Mesenchymal stem cell (in vitro differentiated cells and primary cell): ENCODE results near the gene REL.
A peak's percentile ranks its signal among the peaks of the same experiment; 100 is the strongest.

Source experiments
- DNase-seq: peaks from one replicate; pipeline ENCODE4 v3.0.0-alpha.2; 2013
- H2AFZ ChIP-seq: one replicate; pipeline ENCODE4 v1.6.1; 2013; ENCODE audit warnings: low read depth, mild to moderate bottlenecking, control low read depth, inconsistent platforms, low read length, moderate library complexity
- H2AK5ac ChIP-seq: 2 replicates; pipeline ENCODE4 v1.6.1; 2013; ENCODE audit warnings: low read length, moderate library complexity, mild to moderate bottlenecking, inconsistent platforms; ENCODE audit not compliant: severe bottlenecking
- H2BK120ac ChIP-seq: one replicate; pipeline ENCODE4 v1.6.1; 2013; ENCODE audit warnings: low read depth, mild to moderate bottlenecking, inconsistent platforms, low read length, moderate library complexity
- H2BK12ac ChIP-seq, 2 experiments: one replicate each; pipeline ENCODE4 v1.6.1; 2013; ENCODE audit warnings: inconsistent platforms in 2 of 2, low read length in 2 of 2, mild to moderate bottlenecking in 2 of 2, moderate library complexity in 2 of 2, control low read depth in 1 of 2
- H2BK15ac ChIP-seq: one replicate; pipeline ENCODE4 v1.6.1; 2013; ENCODE audit warnings: mild to moderate bottlenecking, low read depth, inconsistent platforms; ENCODE audit not compliant: poor library complexity, severe bottlenecking
- H2BK5ac ChIP-seq: 2 replicates; pipeline ENCODE4 v1.6.1; 2013; ENCODE audit warnings: low read depth, mild to moderate bottlenecking, low read length, control low read depth, inconsistent platforms; ENCODE audit not compliant: poor library complexity, severe bottlenecking
- H3K14ac ChIP-seq, 2 experiments: one replicate each; pipeline ENCODE4 v1.6.1; 2013; ENCODE audit warnings: inconsistent platforms in 2 of 2, low read length in 2 of 2, control low read depth in 1 of 2, mild to moderate bottlenecking in 1 of 2, moderate library complexity in 1 of 2
- H3K18ac ChIP-seq, 2 experiments: one replicate each; pipeline ENCODE4 v1.6.1; 2013; ENCODE audit warnings: inconsistent platforms in 2 of 2, low read length in 2 of 2, control low read depth in 1 of 2, low read depth in 1 of 2, mild to moderate bottlenecking in 1 of 2
- H3K23ac ChIP-seq, 2 experiments: one replicate each; pipeline ENCODE4 v1.6.1; 2013; ENCODE audit warnings: inconsistent platforms in 2 of 2, low read length in 2 of 2, mild to moderate bottlenecking in 2 of 2, moderate library complexity in 2 of 2, control low read depth in 1 of 2
- H3K27ac ChIP-seq: 2 replicates; pipeline ENCODE4 v1.5.1; 2013; ENCODE audit warnings: mild to moderate bottlenecking, moderate library complexity, low read length, control low read depth, inconsistent platforms; ENCODE audit not compliant: poor library complexity, severe bottlenecking
- H3K27me3 ChIP-seq, 2 experiments: 2 replicates each; pipeline versions ENCODE4 v1.6.1 to v1.7.0; 2013; ENCODE audit warnings: low read length in 2 of 2, mild to moderate bottlenecking in 2 of 2, moderate library complexity in 2 of 2, control low read depth in 1 of 2, inconsistent platforms in 1 of 2; ENCODE audit not compliant: control insufficient read depth in 1 of 2, insufficient read depth in 1 of 2
- H3K36me3 ChIP-seq, 2 experiments: 2 replicates each; pipeline versions ENCODE4 v1.6.1 to v1.7.0; 2013; ENCODE audit warnings: low read length in 2 of 2, control low read depth in 1 of 2, inconsistent platforms in 1 of 2, low read depth in 1 of 2, mild to moderate bottlenecking in 1 of 2; ENCODE audit not compliant: insufficient read depth in 2 of 2, control insufficient read depth in 1 of 2
- H3K4ac ChIP-seq, 2 experiments: one replicate each; pipeline ENCODE4 v1.6.1; 2013; ENCODE audit warnings: inconsistent platforms in 2 of 2, low read length in 2 of 2, mild to moderate bottlenecking in 2 of 2, moderate library complexity in 2 of 2, control low read depth in 1 of 2, low read depth in 1 of 2
- H3K4me1 ChIP-seq: 2 replicates; pipeline ENCODE4 v1.6.1; 2013; ENCODE audit warnings: low read depth, low read length, control low read depth; ENCODE audit not compliant: control insufficient read depth, insufficient read depth
- H3K4me2 ChIP-seq: 2 replicates; pipeline ENCODE4 v1.6.1; 2013; ENCODE audit warnings: low read length, mild to moderate bottlenecking, inconsistent platforms; ENCODE audit not compliant: poor library complexity, severe bottlenecking
- H3K4me3 ChIP-seq, 2 experiments: 2 replicates each; pipeline versions ENCODE4 v1.5.1 to v1.7.0; 2013; ENCODE audit warnings: low read length in 2 of 2, mild to moderate bottlenecking in 2 of 2, control low read depth in 1 of 2, low read depth in 1 of 2; ENCODE audit not compliant: insufficient read depth in 1 of 2
- H3K79me1 ChIP-seq: replicated peaks from 2 replicates; pipeline ENCODE4 v1.6.1; 2013; ENCODE audit warnings: mild to moderate bottlenecking, control low read depth, low read length, inconsistent platforms; ENCODE audit not compliant: poor library complexity, severe bottlenecking
- H3K9ac ChIP-seq: 2 replicates; pipeline ENCODE4 v1.7.0; 2013; ENCODE audit warnings: mild to moderate bottlenecking, low read length, moderate library complexity
- H3K9me3 ChIP-seq: 2 replicates; pipeline ENCODE4 v1.7.0; 2013; ENCODE audit warnings: mild to moderate bottlenecking, low read length; ENCODE audit not compliant: control insufficient read depth
- H4K8ac ChIP-seq: one replicate; pipeline ENCODE4 v1.6.1; 2013; ENCODE audit warnings: inconsistent platforms, mild to moderate bottlenecking, low read length, moderate library complexity
- H4K91ac ChIP-seq: one replicate; pipeline ENCODE4 v1.6.1; 2013; ENCODE audit warnings: mild to moderate bottlenecking, low read length, inconsistent platforms
- WGBS: methylation state at CpG from one replicate; pipeline ENCODE4 v1.1.7; 2013; ENCODE audit warnings: mixed read lengths; 5-methylcytosine and 5-hydroxymethylcytosine counted together

Gene REL

GRCh38 chr2:60849187-60849586, 32.2 kb upstream of the REL start:
- no peak overlapping the region for H3K4ac ChIP-seq
- peaks cover 0 to 12% of the 10 kb centered on the region in 2 experiments for H3K27me3 ChIP-seq
- H3K23ac ChIP-seq: no peak overlapping the region
- H2BK15ac ChIP-seq: no peak overlapping the region
- no peaks in the 10 kb centered on the region for H3K9me3 ChIP-seq
- no peak overlapping the region for H2AFZ ChIP-seq
- no peaks in the 10 kb centered on the region for H3K79me1 ChIP-seq
- H3K4me2 ChIP-seq: no peak overlapping the region
- no peaks in the 10 kb centered on the region for H3K4me1 ChIP-seq
- H4K8ac ChIP-seq: no peak overlapping the region
- H3K4me3 ChIP-seq: no peak overlapping the region
- H3K27ac ChIP-seq: no peak overlapping the region
- no peak overlapping the region for H3K9ac ChIP-seq
- H2BK120ac ChIP-seq: no peak overlapping the region
- H3K18ac ChIP-seq: no peak overlapping the region
- peak; percentile 12 for DNase-seq
- H2BK12ac ChIP-seq: no peak overlapping the region
- no peak overlapping the region for H2AK5ac ChIP-seq
- H4K91ac ChIP-seq: no peak overlapping the region
- no peaks in the 10 kb centered on the region for H3K36me3 ChIP-seq
- 88% methylated on average over 3 of the region's 3 CpGs for WGBS
- H2BK5ac ChIP-seq: no peak overlapping the region
- no peak overlapping the region for H3K14ac ChIP-seq

GRCh38 chr2:60852282-60852860, 29.0 kb upstream of the REL start:
- no peak for DNase-seq
- no peaks in the 10 kb centered on the region for H3K79me1 ChIP-seq
- no peak overlapping the region for H3K27ac ChIP-seq
- H4K91ac ChIP-seq: no peak overlapping the region
- H3K9me3 ChIP-seq: no peaks in the 10 kb centered on the region
- 92% methylated on average over 7 of the region's 8 CpGs for WGBS
- H3K27me3 ChIP-seq: peaks cover 0 to 18% of the 10 kb centered on the region in 2 experiments
- H3K18ac ChIP-seq: no peak overlapping the region
- no peak overlapping the region for H2BK15ac ChIP-seq
- no peak overlapping the region for H2AK5ac ChIP-seq
- H3K4me3 ChIP-seq: no peak overlapping the region
- H3K14ac ChIP-seq: no peak overlapping the region
- no peaks in the 10 kb centered on the region for H3K36me3 ChIP-seq
- no peak overlapping the region for H3K4me2 ChIP-seq
- no peak overlapping the region for H4K8ac ChIP-seq
- no peak overlapping the region for H2BK120ac ChIP-seq
- no peak overlapping the region for H2AFZ ChIP-seq
- no peaks in the 10 kb centered on the region for H3K4me1 ChIP-seq
- no peak overlapping the region for H2BK5ac ChIP-seq
- H2BK12ac ChIP-seq: no peak overlapping the region
- H3K4ac ChIP-seq: no peak overlapping the region
- no peak overlapping the region for H3K9ac ChIP-seq
- no peak overlapping the region for H3K23ac ChIP-seq

- H2AFZ ChIP-seq: no peak overlapping the region
- no peak overlapping the region for H3K27ac ChIP-seq
- DNase-seq: no peak
- WGBS: 95% methylated on average over 2 of the region's 2 CpGs
- H3K4me1 ChIP-seq: no peaks in the 10 kb centered on the region
- no peak overlapping the region for H4K91ac ChIP-seq
- H2AK5ac ChIP-seq: no peak overlapping the region
- no peak overlapping the region for H3K9ac ChIP-seq
- H3K14ac ChIP-seq: no peak overlapping the region
- no peaks in the 10 kb centered on the region for H3K36me3 ChIP-seq
- H3K79me1 ChIP-seq: no peaks in the 10 kb centered on the region
- H2BK15ac ChIP-seq: no peak overlapping the region
- H2BK12ac ChIP-seq: no peak overlapping the region
- no peak overlapping the region for H3K4me3 ChIP-seq
- no peak overlapping the region for H2BK120ac ChIP-seq
- H2BK5ac ChIP-seq: no peak overlapping the region
- H3K4ac ChIP-seq: no peak overlapping the region
- H3K9me3 ChIP-seq: no peaks in the 10 kb centered on the region
- H3K23ac ChIP-seq: no peak overlapping the region
- no peak overlapping the region for H3K18ac ChIP-seq
- H3K27me3 ChIP-seq: peaks cover 0 to 19% of the 10 kb centered on the region in 2 experiments
- no peak overlapping the region for H3K4me2 ChIP-seq
- H4K8ac ChIP-seq: no peak overlapping the region
These were observed 27.8 kb upstream of the REL start for GRCh38 chr2:60853531-60853930.

- no peak overlapping the region for H3K4me2 ChIP-seq
- H4K8ac ChIP-seq: no peak overlapping the region
- no peak for DNase-seq
- no peaks in the 10 kb centered on the region for H3K4me1 ChIP-seq
- no peak overlapping the region for H4K91ac ChIP-seq
- no peak overlapping the region for H2BK12ac ChIP-seq
- no peak overlapping the region for H2BK15ac ChIP-seq
- no peaks in the 10 kb centered on the region for H3K36me3 ChIP-seq
- peaks cover 0 to 23% of the 10 kb centered on the region in 2 experiments for H3K27me3 ChIP-seq
- H3K23ac ChIP-seq: no peak overlapping the region
- H2BK5ac ChIP-seq: no peak overlapping the region
- H3K18ac ChIP-seq: no peak overlapping the region
- H3K9me3 ChIP-seq: no peaks in the 10 kb centered on the region
- H2BK120ac ChIP-seq: no peak overlapping the region
- H2AK5ac ChIP-seq: no peak overlapping the region
- H3K27ac ChIP-seq: no peak overlapping the region
- H3K79me1 ChIP-seq: no peaks in the 10 kb centered on the region
- H3K9ac ChIP-seq: no peak overlapping the region
- H3K14ac ChIP-seq: no peak overlapping the region
- H2AFZ ChIP-seq: no peak overlapping the region
- 86% methylated on average over 3 of the region's 5 CpGs for WGBS
- no peak overlapping the region for H3K4me3 ChIP-seq
- H3K4ac ChIP-seq: no peak overlapping the region
These were observed 25.2 kb upstream of the REL start for GRCh38 chr2:60855989-60856669.
